Parathyroid adenoma (tissue), 2 donors: Measurements from ENCODE around the gene FAM181A.

Experiments
- H2AFZ ChIP-seq: fragments of 300-600 bp; sonication (generic); one replicate; pipeline ENCODE4 v1.7.0; 2017; ENCODE audit warnings: antibody characterized with exemption, mild to moderate bottlenecking
- H3K27ac ChIP-seq: fragments of 300-600 bp; sonication (generic); one replicate; pipeline ENCODE4 v1.7.0; 2017
- H3K27me3 ChIP-seq: fragments of 300-600 bp; sonication (generic); one replicate; pipeline ENCODE4 v1.7.0; 2017; ENCODE audit warnings: low read length; ENCODE audit not compliant: control insufficient read depth, insufficient read depth
- H3K36me3 ChIP-seq: fragments of 300-600 bp; sonication (generic); one replicate; pipeline ENCODE4 v1.7.0; 2017; ENCODE audit warnings: low read length; ENCODE audit not compliant: control insufficient read depth, insufficient read depth
- H3K4me1 ChIP-seq: fragments of 300-600 bp; sonication (generic); one replicate; pipeline ENCODE4 v1.7.0; 2017; ENCODE audit warnings: control low read depth
- H3K4me2 ChIP-seq: fragments of 300-600 bp; sonication (generic); one replicate; pipeline ENCODE4 v1.7.0; 2017; ENCODE audit warnings: low read length
- H3K4me3 ChIP-seq: fragments of 300-600 bp; sonication (generic); one replicate; pipeline ENCODE4 v1.7.0; 2017; ENCODE audit warnings: low read depth, low read length
- H3K79me2 ChIP-seq: fragments of 300-600 bp; sonication (generic); one replicate; pipeline ENCODE4 v1.7.0; 2017; ENCODE audit warnings: control low read depth
- H3K9ac ChIP-seq: fragments of 300-600 bp; sonication (generic); one replicate; pipeline ENCODE4 v1.7.0; 2017; ENCODE audit warnings: mild to moderate bottlenecking
- H3K9me3 ChIP-seq: fragments of 300-600 bp; sonication (generic); one replicate; pipeline ENCODE4 v1.7.0; 2017; ENCODE audit warnings: low read length; ENCODE audit not compliant: control insufficient read depth
- CTCF ChIP-seq: fragments of 300-600 bp; sonication (generic); IDR thresholded peaks from one replicate; pipeline ENCODE4 v1.7.0; 2017; ENCODE audit warnings: antibody characterized with exemption, mild to moderate bottlenecking
- donor health status: primary hyperparathyroidism.

Gene FAM181A

DNA sequence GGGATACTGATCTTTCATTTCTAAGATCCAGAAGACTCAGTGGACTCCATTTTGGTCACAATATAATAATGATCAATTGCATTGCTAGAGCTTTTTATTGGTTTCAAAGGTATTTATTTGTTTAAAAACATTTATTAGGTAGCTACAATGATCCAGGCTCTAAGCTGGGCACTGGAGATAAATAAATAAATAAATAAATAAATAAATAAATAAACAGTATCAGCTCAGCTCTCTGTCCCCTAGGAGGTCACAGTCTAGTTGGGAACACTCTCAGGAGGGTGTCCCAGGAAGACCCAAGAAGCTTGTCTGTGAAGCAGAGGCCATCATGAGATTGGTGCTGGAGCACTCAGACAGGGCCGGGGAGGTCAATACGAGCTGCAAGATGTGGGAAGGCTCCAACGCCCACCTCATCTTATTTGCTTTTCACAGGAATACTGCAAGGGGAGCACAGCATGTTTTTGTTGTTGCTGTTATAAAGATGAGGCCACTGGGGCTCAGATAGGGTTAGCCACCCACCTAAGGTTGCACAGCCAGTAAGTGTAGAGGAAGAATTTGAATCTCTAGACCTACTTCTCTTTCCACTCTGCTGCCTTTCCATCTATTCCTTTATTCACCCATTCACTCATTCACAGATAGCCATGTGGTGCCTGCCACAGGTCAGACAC is 33.8 kb downstream of the FAM181A start:
- no peak overlapping the region for H2AFZ ChIP-seq
- H3K4me1 ChIP-seq = peaks cover 17% of the 10 kb centered on the region
- no peaks in the 10 kb centered on the region for H3K36me3 ChIP-seq
- H3K27me3 ChIP-seq = no peaks in the 10 kb centered on the region
- no peak overlapping the region for H3K4me3 ChIP-seq
- no peaks in the 10 kb centered on the region for H3K79me2 ChIP-seq
- H3K9ac ChIP-seq = no peak overlapping the region
- no peaks in the 10 kb centered on the region for H3K9me3 ChIP-seq
- no peak overlapping the region for H3K27ac ChIP-seq
- no peak overlapping the region for H3K4me2 ChIP-seq
- no peak for TF ChIP-seq CTCF

DNA sequence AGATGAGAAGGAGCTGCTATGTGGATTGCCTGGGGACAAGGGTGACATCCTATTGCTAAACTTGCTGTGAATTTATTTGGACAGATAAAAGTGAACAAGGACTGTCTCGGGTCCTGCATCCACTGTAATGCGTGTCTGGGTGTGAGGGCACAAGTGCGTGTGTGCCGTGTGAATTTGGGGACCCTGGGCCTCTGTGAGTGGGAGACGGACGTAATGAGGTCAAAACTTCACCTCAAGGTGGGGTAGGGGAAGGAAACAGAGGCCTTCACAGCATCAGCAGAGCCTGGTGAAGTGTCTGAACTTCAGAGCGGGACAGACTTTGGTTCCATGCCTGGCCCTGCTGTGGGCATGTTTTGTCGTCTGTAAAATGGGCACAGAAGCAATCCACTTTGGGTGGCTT is 34.5 kb downstream of the FAM181A start:
- no peak overlapping the region for H3K4me3 ChIP-seq
- H3K4me2 ChIP-seq = no peak overlapping the region
- no peak overlapping the region for H2AFZ ChIP-seq
- no peak for TF ChIP-seq CTCF
- H3K9me3 ChIP-seq = no peaks in the 10 kb centered on the region
- H3K79me2 ChIP-seq = no peaks in the 10 kb centered on the region
- H3K27ac ChIP-seq = no peak overlapping the region
- H3K9ac ChIP-seq = no peak overlapping the region
- H3K36me3 ChIP-seq = no peaks in the 10 kb centered on the region
- peaks cover 17% of the 10 kb centered on the region for H3K4me1 ChIP-seq
- H3K27me3 ChIP-seq = no peaks in the 10 kb centered on the region

DNA sequence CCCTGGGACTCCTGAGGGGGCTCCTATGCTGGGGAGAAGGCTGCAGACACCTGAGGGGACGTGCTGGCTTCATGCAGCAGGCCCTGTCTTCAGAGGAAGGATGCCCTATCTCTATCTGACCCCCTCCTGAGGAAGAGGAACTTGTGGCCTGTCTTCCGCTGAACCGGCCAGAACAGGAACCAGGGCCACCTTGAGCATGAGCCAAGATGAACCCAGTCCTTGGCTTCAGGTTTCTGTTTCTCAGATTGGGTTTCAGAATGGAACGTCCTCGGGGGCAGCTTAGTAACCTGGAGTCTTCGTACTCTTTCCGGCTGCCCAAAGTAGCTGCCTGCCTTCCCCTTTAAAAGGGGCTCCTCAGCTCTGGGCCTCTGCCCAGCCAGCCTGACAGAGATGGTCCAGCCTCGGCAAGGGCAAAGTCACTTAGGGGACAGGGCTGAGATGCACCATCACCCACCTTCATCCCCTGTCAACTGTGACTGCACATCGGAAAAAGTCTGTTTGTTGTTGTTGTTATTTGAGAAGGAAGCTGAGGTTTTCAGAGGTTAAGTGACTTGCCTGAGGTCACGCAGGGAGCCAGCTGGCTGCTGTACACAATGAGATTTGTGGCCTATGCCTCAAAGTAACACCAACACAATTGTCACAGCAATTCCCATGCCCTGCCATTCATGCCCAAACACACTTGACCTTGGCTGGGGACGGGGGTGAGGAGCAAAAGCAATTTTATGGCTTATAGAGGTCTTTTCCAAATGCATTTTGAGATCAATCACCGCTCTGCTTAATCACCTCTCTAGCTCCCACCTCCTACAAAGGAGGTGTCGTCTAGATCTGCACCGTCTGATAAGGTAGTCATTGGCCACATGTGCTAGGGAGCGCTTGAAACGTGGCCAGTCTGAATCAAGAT is 35.8 kb downstream of the FAM181A start:
- Histone ChIP-seq H2AFZ (peak overlapping the region; percentile 85), H3K79me2 (no peaks in the 10 kb centered on the region), H3K27ac (peak overlapping the region; percentile 59), H3K36me3 (no peaks in the 10 kb centered on the region), H3K4me2 (no peak overlapping the region), H3K9ac (no peak overlapping the region), H3K27me3 (no peaks in the 10 kb centered on the region), H3K4me3 (no peak overlapping the region), H3K4me1 (peaks cover 17% of the 10 kb centered on the region), H3K9me3 (no peaks in the 10 kb centered on the region)
- TF ChIP-seq CTCF = no peak

DNA sequence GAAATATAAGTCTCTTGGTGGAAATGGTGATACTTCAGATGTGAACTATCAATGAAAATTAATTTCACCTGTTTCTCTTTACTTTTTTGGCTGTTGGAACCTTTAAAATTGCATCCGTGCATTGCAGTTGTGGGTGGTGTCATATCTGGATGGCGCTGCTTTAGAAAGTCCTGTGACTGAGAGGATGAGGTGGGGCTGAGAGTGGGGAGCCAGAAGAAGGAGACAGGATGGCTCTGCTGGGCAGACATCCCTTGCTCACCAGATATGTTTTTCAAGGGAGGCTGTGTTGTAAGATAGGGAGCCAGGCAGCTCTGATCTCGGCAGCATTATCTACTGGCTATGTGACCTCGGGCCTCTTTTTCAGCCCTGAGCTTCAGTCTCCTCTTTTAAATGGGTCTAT is 36.5 kb downstream of the FAM181A start:
- H3K9ac ChIP-seq = no peak overlapping the region
- no peaks in the 10 kb centered on the region for H3K36me3 ChIP-seq
- no peak overlapping the region for H3K4me3 ChIP-seq
- H3K4me2 ChIP-seq = no peak overlapping the region
- no peak overlapping the region for H3K27ac ChIP-seq
- H2AFZ ChIP-seq = peak overlapping the region; percentile 85
- no peaks in the 10 kb centered on the region for H3K79me2 ChIP-seq
- TF ChIP-seq CTCF = no peak
- H3K27me3 ChIP-seq = no peaks in the 10 kb centered on the region
- H3K9me3 ChIP-seq = no peaks in the 10 kb centered on the region
- peaks cover 17% of the 10 kb centered on the region for H3K4me1 ChIP-seq
